Hypothalamus (tissue), 51 donors: ENCODE results near the gene CPNE5.
A peak's percentile ranks its signal among the peaks of the same experiment; 100 is the strongest.

Experiments
- DNase-seq, 51 donors: peaks; one replicate each; lab custom pipeline; 2025; lab: John Stamatoyannopoulos, UW

The CPNE5 gene

DNA sequence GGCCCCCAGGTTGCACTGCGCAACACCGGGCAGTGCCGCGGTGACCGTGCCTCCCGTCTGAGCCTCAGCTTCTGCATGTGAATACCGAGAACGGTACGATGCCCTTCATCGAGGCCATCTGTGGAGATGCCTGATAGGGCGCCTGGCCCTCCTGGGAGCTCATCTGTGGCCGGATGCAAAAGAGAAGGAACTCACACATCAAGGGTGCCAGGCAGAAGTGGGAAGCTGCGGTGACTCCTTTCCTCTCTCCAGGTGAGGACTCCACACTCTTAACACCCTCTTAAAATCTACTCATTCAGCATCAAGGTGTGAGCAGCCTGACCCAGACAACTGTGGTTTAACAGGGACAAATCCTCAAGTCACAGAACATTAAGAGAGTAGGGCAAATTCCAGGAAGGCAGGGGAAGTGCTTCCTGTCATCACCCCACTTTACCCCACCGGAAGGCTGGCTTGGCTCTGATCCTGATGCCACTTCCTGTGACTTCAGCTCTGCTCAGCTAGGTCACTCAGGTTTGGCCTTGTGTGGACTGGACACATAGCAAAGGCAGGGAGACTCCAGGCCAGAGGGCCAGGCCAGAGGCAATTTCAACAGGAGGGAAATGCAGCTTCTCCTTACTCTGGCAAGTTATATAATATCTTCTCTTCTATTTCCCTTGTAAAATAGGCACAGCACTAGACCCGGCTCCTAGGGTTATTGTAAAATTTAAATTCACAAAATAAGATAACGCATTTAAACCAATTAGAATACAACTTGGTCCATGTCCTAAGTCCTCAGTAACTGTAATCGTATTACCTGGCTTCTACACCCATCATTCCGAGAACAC lies 69.4 kb downstream of the CPNE5 start:
- no peak for DNase-seq

DNA sequence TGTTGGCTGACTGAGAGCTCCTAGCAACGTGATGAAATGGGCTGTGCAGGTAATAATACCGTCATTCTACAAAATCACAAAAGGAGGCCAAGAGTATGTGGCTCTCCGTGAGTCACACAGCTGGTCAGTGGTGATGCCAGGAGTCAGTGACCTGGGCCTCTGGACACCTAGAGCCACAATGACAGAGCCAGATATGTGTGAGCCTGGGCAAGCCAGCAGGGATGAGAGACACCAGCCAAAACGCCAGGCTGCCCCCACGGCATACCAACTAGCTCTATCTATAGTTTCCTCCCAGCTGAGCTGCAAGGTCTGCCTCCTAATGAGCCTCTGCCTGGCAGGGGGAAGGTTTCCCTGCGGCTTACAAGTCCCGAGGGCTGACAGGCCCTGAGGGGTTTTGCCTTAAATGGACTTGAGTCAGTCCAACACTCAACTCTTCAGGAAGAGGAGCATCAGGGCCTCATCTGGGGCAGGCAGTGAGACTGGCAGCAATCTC lies 70.0 kb downstream of the CPNE5 start:
- peak in 10 of 51 donors; percentile 11 to 51 (median 16) for DNase-seq

DNA sequence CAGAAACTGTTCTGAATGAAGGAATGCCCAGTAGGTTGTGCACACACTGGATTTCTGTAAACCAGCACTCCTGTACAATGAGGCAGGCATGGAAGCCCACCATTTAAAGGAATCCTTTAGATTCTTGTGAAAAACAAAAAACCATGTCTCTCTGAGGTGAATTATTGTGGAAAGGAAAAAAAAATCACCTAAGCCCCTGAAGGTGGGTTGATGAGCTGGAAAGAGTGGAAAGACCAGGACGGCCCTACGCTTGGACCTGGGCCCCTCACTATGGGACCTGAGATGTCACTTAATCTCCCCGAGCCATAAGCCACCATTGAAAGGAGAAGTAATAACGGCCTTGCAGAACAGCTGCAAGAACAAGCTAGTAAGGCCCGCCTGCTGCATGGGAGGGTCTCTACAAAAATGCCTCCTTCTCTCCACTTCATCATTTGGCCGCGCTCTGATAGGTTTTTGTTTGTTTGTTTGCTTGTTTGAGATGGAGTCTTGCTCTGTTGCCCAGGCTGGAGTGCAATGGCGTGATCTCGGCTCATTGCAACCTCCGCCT lies 72.8 kb downstream of the CPNE5 start:
- no peak for DNase-seq

DNA sequence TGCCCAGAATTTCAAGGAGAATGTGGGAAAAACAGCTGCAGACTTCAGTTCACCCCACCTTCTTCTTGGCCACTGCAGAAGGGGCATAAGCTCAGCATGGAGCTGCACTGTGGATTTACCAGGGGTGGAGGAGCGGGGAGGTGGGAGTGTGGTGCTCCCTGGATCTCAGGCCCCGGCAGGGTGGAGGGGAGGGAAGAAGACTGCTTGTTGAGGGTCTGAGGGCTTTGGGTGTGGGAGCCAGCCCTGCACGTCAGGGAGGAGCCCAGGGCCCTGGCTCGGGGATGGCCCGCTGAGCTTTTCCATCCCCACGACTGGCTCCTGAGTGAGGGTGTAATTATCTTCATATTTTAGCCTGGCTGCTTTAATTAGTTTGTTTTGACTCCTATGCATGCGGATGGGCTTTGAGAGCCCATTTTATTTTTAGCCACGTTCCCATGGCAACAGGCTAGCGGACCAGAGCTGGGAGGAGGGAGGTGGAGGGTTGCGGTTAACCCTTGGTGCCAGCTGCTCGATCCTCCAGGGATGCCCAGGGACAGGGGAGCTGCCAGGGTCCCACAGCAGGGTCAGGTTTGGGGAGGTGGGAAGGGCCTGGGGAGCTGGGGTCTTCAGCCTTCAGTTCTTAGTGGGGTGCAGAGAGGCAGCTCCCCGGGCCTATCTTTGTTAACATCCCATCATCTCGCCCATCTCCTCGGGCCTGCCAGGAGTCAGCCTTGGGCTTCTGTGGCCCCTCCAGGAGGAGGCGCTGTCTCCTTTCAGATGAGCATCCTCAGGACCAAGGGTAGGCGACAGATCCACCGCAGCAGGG lies 73.4 kb downstream of the CPNE5 start:
- peak in 49 of 51 donors; percentile 21 to 90 (median 69) for DNase-seq

DNA sequence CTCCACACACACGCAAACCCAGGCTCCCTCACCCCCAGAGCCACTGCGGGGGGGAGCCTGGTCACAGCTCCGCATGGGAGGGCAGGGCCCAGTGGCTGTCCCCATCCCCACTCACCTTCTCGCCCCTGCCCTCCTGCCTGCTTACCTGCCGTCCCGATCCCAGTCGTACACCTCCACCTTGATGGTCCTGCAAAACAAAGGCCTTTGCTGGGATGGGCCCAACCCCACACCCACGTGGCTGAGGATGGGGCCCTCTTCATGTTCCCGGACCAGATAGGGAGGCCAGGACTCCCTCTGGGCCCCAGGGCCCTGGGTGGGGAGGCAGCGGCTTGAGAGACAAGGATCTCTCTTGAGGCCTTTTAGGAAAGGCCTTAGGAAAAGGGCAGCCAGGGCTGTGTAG lies 74.1 kb downstream of the CPNE5 start:
- no peak for DNase-seq

DNA sequence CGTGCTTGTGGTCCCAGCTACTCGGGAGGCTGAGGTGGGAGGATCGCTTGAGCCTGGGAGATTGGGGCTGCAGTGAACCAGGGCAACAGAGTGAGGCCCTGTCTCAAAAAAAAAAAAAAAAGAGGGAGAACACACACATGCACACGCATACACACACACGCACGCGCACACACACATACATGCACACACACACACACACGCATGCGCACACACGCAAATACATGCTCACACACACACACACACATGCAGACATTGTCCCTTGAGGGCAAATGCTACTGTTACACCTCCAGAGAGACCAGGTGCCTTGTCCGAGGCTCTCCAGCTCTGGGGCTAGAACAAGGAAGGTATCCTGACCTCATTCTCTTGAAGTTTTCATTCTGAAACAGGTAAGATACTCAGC lies 77.1 kb downstream of the CPNE5 start:
- DNase-seq: no peak

DNA sequence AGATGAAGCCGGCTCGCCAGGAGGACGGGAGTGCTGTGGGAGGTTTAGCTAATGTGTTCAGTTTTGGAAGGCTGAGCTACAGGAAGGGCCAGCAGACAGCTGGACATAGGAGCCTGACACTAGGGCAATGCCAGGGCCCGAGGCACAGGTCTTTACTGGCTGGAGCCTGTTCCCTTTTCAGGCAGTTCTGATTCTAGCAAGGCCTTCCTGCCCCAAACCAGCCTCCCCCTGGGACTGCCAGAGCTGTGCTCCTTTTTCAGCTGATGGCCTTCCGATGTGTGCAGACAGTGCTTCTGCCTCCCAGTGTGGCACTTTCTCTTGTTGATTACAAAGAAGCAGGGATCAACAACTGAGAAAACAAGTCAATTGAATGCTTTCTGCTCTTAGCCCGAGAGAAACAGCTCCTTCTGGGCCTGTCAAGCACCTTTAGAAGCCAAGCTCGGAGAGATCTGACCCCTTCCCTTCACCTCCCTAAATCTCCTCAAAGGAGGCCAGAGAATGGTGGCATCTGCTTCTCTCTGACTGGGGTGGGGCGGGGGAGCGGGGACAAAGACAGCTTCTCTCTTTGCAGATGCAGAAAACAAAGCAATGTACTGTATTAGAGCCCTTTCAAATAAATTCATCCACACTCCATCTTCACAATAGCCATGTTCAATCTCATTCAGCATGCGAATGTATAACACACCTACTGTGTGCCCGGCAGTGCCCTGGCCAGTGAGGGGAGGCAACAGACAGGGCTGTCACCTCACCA lies 78.4 kb downstream of the CPNE5 start:
- peak in 33 of 51 donors; percentile 11 to 88 (median 53) for DNase-seq

DNA sequence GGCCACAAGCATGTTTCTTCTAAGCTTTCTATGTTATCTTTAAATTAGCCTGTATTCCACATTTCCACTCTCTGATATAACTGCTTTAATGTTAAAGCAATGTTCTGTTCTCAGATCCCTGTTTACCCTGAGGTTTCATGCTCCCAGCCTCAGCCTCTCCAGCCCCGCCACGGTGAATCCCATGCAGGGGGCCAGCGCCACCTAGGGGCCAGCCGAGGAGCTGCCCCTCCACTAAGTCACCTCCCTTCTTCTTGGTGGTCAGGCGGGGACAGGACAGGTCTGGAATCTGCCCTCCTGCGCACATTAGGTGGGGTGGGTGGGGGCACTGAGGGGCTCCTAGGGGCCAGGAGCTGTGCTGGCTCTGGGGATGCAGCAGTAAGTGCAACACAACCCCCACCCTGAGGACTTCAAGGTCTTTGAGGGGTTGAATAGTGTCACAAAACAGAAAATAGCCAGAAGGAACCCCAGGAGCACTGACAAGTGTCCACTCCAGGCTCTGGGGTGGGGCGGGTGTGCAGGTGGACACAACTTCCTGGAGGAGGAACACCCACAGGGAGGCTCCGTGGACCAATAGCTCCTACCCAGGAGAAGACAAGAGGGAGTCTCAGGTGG lies 80.0 kb downstream of the CPNE5 start:
- DNase-seq: peak in 50 of 51 donors; percentile 15 to 85 (median 59)

DNA sequence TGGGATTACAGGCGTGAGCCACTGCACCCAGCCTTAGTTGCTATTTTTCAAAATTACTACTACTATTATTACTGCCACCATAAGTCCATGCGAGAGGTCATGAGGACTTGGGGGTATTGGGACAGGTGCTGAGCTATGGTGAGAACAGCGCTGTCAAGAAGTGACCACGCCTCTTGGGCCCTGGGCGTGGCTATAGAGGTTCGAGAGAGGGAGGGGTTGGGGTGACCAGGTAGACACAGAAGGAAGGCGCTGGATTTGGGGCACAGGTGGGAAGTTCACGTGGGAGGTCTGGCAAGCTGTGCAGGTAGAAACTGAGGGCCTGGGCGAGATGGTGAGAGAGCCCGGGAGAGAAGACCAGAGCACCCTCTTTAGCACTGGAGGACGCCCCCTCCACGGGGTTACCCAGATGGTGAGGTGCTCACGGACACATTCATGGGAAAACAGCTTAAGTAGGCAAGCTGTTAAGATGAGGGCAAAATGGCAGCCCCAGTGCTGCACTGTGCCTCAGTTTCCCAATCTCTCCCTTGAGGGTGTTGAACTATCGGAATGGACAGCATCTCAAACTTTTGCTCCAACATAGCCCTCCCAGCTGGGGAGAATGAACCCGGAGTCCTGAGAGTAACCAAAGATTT lies 80.6 kb downstream of the CPNE5 start:
- no peak for DNase-seq

DNA sequence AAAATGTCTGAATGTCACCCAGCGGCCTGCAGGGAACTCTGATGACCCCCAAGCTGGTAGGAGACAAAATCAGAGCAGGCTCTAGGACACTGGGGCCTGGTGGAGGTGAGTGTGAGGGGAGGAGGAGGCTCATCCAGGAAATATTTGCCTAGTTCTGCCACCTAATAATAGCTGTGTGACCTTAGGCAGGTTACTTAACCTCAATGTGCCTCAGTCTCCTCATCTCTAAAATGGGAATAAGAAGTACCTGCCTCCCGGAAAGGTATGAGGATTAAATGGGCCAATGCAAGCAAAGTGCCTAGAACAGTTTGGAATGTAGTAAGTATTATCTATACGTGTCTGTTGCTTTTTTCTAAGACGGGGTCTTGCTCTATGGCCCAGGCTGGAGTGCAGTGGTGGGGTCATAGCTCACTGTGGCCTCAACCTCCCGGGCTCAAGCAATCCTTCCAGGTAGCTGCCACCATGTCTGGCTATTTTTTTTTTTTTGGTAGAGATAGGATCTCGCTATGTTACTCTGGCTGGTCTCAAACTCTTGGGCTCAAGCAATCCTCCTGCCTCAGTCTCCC lies 81.2 kb downstream of the CPNE5 start:
- no peak for DNase-seq

DNA sequence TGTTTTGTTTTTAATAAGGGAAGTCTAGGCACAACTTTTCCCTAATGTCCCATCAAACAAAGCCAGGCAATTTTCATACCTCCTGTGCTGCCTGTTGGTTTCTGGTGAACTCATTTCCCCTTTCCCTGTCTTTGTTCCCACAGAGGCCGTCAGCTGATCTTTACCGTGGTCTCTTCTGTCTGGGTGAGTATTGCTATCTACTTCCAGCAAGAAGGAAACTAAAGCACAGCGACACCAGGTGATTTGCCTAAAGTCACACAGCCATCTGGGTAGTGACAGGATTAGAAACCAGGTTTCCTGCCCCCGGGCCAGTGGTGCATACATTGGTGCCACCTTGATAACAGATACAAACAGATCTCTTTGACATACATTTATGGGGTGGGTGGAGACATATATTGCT lies 82.0 kb downstream of the CPNE5 start:
- no peak for DNase-seq

DNA sequence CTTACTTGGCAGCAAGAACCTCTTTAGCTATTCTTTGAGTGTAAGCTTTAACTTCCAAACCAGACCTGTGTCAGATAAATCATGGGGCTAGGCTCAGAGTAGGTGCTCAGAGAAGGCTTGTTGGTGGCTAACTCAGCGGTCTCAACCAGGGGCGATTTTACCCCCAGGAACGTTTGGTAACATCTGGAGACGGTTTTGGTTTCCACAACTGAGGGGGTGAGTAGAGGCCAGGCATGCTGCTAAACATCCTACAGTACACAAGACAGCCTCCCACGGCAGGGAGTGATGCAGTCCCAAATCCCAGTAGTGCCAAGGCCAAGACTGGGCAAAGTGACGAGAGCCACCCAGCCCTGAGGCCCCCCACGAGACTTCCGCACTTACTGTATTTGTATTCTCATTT lies 82.5 kb downstream of the CPNE5 start:
- no peak for DNase-seq

DNA sequence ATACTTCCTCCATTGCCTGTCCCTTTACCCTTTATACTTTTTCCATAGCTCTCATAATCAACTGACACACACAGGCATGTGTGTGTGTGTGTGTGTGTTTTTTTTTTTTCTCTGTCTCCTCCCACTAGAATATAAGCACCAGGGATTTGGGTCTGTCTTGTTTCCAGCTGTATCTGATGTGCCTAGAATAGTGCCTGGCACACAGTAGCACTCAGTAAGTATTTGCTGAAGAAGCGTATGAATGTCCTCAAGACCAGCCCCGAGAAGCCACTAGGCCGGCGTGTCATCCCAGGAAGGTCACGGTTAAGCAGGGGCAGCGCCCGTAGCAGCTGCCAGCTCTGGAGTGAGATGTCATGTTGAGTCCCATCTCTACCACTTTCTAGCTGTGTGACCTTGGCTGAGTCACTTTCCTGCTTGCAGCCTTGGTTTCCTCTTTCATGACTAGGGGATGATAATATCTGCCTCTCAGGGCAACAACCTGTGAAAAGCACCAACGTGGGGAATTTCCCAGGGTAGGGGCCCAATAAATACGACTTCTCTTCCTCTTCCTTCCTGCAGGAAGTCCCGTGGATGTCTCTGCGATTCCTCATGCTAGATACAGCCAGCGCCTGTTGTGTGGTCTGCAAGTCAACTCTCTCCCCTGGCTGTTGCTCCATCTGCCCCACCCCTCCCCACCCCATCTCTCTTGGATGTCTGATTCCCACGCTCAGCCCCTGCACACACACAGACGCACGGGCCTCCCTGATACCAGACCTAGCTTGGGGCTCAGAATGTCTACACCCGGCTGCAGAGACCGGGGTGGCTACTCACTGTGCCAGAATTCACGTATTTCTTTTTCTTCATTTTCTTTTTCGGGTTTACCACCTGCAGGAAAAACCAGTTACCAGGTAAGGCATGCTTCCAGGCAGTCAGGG lies 83.6 kb downstream of the CPNE5 start:
- DNase-seq: no peak

DNA sequence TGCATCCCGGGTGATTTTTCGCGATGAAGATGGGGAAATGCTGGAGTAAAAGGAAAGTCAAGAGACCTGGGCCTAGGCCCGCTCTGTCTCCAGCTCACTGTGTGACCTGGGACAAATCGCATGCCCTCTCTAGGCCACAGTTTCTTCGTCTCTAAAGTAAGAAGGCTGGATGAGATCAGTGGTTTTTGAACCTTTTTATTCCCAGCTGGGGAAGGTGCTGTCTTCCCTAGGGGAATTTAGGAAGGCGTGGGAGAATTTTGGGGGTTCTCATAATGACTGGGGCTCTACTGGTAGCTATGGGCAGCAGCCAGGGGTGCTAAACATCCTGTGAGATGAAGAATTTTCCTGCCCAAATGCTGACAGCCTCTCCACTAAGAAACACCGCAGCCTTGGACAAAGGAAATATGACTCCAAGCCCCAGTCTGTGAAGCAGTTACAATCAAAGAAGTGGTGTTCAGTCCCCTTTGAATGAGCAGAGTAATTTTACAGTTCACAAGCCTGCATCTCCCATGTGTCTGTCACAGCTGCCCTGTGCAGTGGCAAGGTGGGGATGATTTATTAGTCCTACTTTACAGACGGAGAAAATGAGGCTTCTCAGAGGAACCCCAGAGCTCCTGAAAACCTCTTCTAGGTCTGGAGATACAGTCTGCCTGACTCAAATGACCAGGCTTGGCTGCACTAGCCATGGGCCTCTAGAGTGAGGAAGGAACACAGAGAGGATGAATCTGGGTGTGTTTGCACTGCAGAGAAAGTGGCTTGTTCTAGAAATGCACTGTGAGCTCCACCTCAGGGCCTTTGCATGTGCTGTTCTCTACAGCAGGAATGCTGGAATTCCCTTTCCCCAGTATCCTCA lies 84.4 kb downstream of the CPNE5 start:
- no peak for DNase-seq

DNA sequence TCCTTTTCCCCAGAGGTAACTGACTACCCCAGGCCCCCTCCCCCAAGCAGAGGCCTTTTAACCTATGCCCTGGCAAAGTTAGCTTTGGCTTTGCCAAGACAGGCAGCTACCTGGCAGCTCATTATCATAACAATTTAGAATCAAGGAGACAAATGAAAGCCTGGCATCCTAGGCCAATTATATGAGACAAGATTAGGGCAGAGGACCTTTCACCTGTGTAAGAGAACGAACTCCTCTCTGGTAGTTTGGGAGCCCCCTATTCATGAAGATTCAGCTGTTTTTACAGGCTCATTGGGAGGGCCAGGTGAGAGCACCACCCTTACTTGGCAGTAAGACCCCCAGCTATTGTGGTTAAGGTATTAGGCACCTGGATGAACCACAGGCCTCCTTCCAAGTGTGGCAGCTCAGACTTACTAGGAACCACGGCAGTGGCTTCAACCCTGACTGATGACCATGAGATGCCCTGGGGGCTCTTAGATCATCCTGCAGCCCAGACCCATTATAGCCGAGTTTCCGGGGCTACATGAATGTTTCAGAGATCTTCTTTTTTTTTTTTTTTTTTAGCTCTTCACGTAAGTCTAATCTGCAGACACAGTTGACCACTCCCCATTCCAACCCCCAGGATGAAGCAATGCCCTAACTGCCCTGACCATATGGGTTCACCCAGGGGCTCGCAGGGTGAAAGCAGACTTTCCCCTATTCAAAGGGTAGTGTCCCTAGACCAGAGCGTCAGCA lies 85.4 kb downstream of the CPNE5 start:
- no peak for DNase-seq

DNA sequence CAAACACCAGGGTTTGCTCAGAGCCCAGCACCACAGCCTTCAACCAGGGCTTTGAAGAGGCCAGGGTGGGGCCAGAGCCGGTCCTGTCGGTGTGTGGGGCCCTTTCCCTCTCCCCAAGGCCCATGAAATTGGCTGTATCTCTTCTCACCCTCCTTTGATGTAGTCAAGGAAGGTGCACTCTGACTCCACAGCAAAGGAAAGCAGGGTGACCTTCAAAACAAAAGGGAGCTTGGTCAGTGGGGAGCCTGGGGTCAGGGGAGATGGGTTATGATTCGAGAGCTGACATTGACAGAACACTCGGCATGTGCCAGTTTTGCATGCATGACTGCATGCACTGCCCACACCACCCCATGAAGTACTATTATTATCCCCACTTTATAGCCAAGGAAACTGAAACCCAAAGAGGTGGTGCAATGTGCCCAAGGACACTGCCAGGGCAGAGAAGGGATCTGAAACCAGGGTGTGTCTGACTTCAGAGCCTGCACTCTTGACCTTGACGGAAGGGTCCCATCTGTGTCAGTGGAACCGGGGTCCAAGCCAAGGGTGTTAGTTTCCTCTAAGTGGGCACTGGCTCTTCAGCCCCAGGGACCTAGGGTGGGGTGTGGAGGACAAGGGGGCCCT lies 86.2 kb downstream of the CPNE5 start:
- DNase-seq: no peak
